ENCODE results near the gene OGDHL. TPM values are rescaled to one million over a fixed set of nuclear protein-coding genes. Genes with fewer than 3 reads are reported as not detected.
"Not testable (repeated sequence)": the region's sequence is repeated elsewhere in the genome, so short reads cannot be mapped to it uniquely, and the experiment has no call there.

OGDHL gene
- total RNA-seq: 10 to 100 TPM in 1 of 4 donors, 1 to 10 TPM in 3; 3.6 to 12.1 (median 9.0) TPM
- polyA plus RNA-seq: 8.0 TPM
- long read RNA-seq, donor 1, transcript OGDHL-201 (23 exons, 3,704 nt): major isoform, 11 of 36 reads
- long read RNA-seq, donor 1, partial matches to known transcripts: 9 of 36 reads
- long read RNA-seq, donor 1, other reads (novel, unspliced or antisense): 14 of 36 reads
- long read RNA-seq, donor 2, transcript OGDHL-201 (23 exons, 3,704 nt): major isoform, 14 of 33 reads
- long read RNA-seq, donor 2, partial matches to known transcripts: 4 of 33 reads
- long read RNA-seq, donor 2, other reads (novel, unspliced or antisense): 14 of 33 reads
- long read RNA-seq, donor 3, transcript OGDHL-201 (23 exons, 3,704 nt): major isoform, 15 of 30 reads
- long read RNA-seq, donor 3, partial matches to known transcripts: 6 of 30 reads
- long read RNA-seq, donor 3, other reads (novel, unspliced or antisense): 7 of 30 reads
- long read RNA-seq, donor 4, transcript OGDHL-201 (23 exons, 3,704 nt): major isoform, 6 of 19 reads
- long read RNA-seq, donor 4, partial matches to known transcripts: 5 of 19 reads
- long read RNA-seq, donor 4, other reads (novel, unspliced or antisense): 7 of 19 reads

GRCh38 chr10:49761789-49762565 lies at the start of gene OGDHL:
Gene OGDHL (minus strand): TSS chr10:49762323. CDS start chr10:49758592, 3,731 bp downstream.
- intact Hi-C loops (cut with DNase I): no loop called here
- Histone ChIP-seq H3K4me3 (ENCODE audit: low read length) (peak within 1 kb of the TSS; percentile 54), H3K27me3 (ENCODE audit: control insufficient read depth, insufficient read depth) (no peaks in the 10 kb centered on the region), H3K9me3 (ENCODE audit: control insufficient read depth, low read length) (no peaks in the 10 kb centered on the region), H3K4me1 (ENCODE audit: control insufficient read depth, insufficient read depth, low read length) (no peaks in the 10 kb centered on the region), H3K27ac (ENCODE audit: low read length) (no peak within 1 kb of the TSS)
- ATAC-seq: peak; percentile 82 to 85
- under 1% methylated on average over 81 of the region's 81 CpGs for WGBS
- peak; percentile 50 to 82 (median 81) for DNase-seq

- no peaks in the 10 kb centered on the region for H3K9me3 ChIP-seq (ENCODE audit: control insufficient read depth, low read length)
- intact Hi-C loops (cut with DNase I): no loop called here
- ATAC-seq (no peak), DNase-seq (no peak)
- H3K4me3 ChIP-seq (ENCODE audit: low read length): no peak overlapping the region
- H3K27ac ChIP-seq (ENCODE audit: low read length): no peak overlapping the region
- H3K27me3 ChIP-seq (ENCODE audit: control insufficient read depth, insufficient read depth): no peaks in the 10 kb centered on the region
- 94% methylated on average over 2 of the region's 2 CpGs for WGBS
- no peaks in the 10 kb centered on the region for H3K4me1 ChIP-seq (ENCODE audit: control insufficient read depth, insufficient read depth, low read length)
These were observed 41.9 kb upstream of the OGDHL start for GRCh38 chr10:49803988-49804387.

GRCh38 chr10:49798275-49798674 lies 36.2 kb upstream of the OGDHL start:
- intact Hi-C loops (cut with DNase I): no loop called here
- 87% methylated on average over 4 of the region's 4 CpGs for WGBS

GRCh38 chr10:49791100-49791499 lies 29.0 kb upstream of the OGDHL start:
- Histone ChIP-seq H3K4me3 (ENCODE audit: low read length) (no peak overlapping the region), H3K9me3 (ENCODE audit: control insufficient read depth, low read length) (no peaks in the 10 kb centered on the region), H3K27me3 (ENCODE audit: control insufficient read depth, insufficient read depth) (no peaks in the 10 kb centered on the region), H3K27ac (ENCODE audit: low read length) (no peak overlapping the region), H3K4me1 (ENCODE audit: control insufficient read depth, insufficient read depth, low read length) (no peaks in the 10 kb centered on the region)
- intact Hi-C loops (cut with DNase I): no loop called here
- ATAC-seq (no peak), DNase-seq (no peak)
- 66% methylated on average over 5 of the region's 5 CpGs for whole genome bisulfite sequencing

More at GRCh38 chr10:49798275-49798674, 36.2 kb upstream of the OGDHL start:
- no peak for DNase-seq
- no peak for ATAC-seq
- Histone ChIP-seq H3K4me1 (ENCODE audit: control insufficient read depth, insufficient read depth, low read length) (no peaks in the 10 kb centered on the region), H3K9me3 (ENCODE audit: control insufficient read depth, low read length) (no peaks in the 10 kb centered on the region), H3K27ac (ENCODE audit: low read length) (no peak overlapping the region), H3K4me3 (ENCODE audit: low read length) (no peak overlapping the region), H3K27me3 (ENCODE audit: control insufficient read depth, insufficient read depth) (no peaks in the 10 kb centered on the region)

- no peak for DNase-seq
- peak in 1 of 2 donors; percentile 52 for ATAC-seq
- Histone ChIP-seq H3K4me1 (ENCODE audit: control insufficient read depth, insufficient read depth, low read length) (no peaks in the 10 kb centered on the region), H3K9me3 (ENCODE audit: control insufficient read depth, low read length) (no peaks in the 10 kb centered on the region), H3K27me3 (ENCODE audit: control insufficient read depth, insufficient read depth) (peaks cover 2% of the 10 kb centered on the region), H3K4me3 (ENCODE audit: low read length) (no peak overlapping the region), H3K27ac (ENCODE audit: low read length) (no peak overlapping the region)
- intact Hi-C loops (cut with DNase I): no loop called here
- WGBS: 35% methylated on average over 8 of the region's 8 CpGs
These were observed 22.6 kb upstream of the OGDHL start for GRCh38 chr10:49784681-49785080.

GRCh38 chr10:49783645-49784044 lies 21.5 kb upstream of the OGDHL start:
- ATAC-seq (no peak), DNase-seq (no peak)
- no peaks in the 10 kb centered on the region for H3K4me1 ChIP-seq (ENCODE audit: control insufficient read depth, insufficient read depth, low read length)
- no peaks in the 10 kb centered on the region for H3K9me3 ChIP-seq (ENCODE audit: control insufficient read depth, low read length)
- WGBS: 72% methylated on average over 5 of the region's 5 CpGs
- H3K27me3 ChIP-seq (ENCODE audit: control insufficient read depth, insufficient read depth): peaks cover 2% of the 10 kb centered on the region
- no peak overlapping the region for H3K4me3 ChIP-seq (ENCODE audit: low read length)
- intact Hi-C loops (cut with DNase I): no loop called here
- H3K27ac ChIP-seq (ENCODE audit: low read length): no peak overlapping the region

GRCh38 chr10:49781247-49781646 lies 19.1 kb upstream of the OGDHL start:
- ATAC-seq (no peak), DNase-seq (no peak)
- Histone ChIP-seq H3K4me3 (ENCODE audit: low read length) (no peak overlapping the region), H3K27me3 (ENCODE audit: control insufficient read depth, insufficient read depth) (peaks cover 2% of the 10 kb centered on the region), H3K27ac (ENCODE audit: low read length) (no peak overlapping the region), H3K4me1 (ENCODE audit: control insufficient read depth, insufficient read depth, low read length) (no peaks in the 10 kb centered on the region), H3K9me3 (ENCODE audit: control insufficient read depth, low read length) (no peaks in the 10 kb centered on the region)
- intact Hi-C loops (cut with DNase I): no loop called here

- H3K27me3 ChIP-seq (ENCODE audit: control insufficient read depth, insufficient read depth): peaks cover 2% of the 10 kb centered on the region
- H3K4me3 ChIP-seq (ENCODE audit: low read length): no peak overlapping the region
- 79% methylated on average over 3 of the region's 3 CpGs for WGBS
- H3K4me1 ChIP-seq (ENCODE audit: control insufficient read depth, insufficient read depth, low read length): no peaks in the 10 kb centered on the region
- DNase-seq (no peak), ATAC-seq (no peak)
- H3K9me3 ChIP-seq (ENCODE audit: control insufficient read depth, low read length): no peaks in the 10 kb centered on the region
- intact Hi-C loops (cut with DNase I): no loop called here
- H3K27ac ChIP-seq (ENCODE audit: low read length): no peak overlapping the region
These were observed 16.1 kb upstream of the OGDHL start for GRCh38 chr10:49778197-49778596.

GRCh38 chr10:49776851-49777250 lies 14.7 kb upstream of the OGDHL start:
- intact Hi-C loops (cut with DNase I): no loop called here
- ATAC-seq: no peak
- no peaks in the 10 kb centered on the region for H3K27me3 ChIP-seq (ENCODE audit: control insufficient read depth, insufficient read depth)
- H3K27ac ChIP-seq (ENCODE audit: low read length): no peak overlapping the region
- 77% methylated on average over 4 of the region's 4 CpGs for WGBS
- DNase-seq: no peak
- H3K4me1 ChIP-seq (ENCODE audit: control insufficient read depth, insufficient read depth, low read length): no peaks in the 10 kb centered on the region
- H3K4me3 ChIP-seq (ENCODE audit: low read length): no peak overlapping the region
- no peaks in the 10 kb centered on the region for H3K9me3 ChIP-seq (ENCODE audit: control insufficient read depth, low read length)

- Histone ChIP-seq H3K9me3 (ENCODE audit: control insufficient read depth, low read length) (no peaks in the 10 kb centered on the region), H3K4me3 (ENCODE audit: low read length) (no peak overlapping the region)
These were observed 12.9 kb upstream of the OGDHL start for GRCh38 chr10:49775014-49775413.

GRCh38 chr10:49772944-49773343 lies 10.8 kb upstream of the OGDHL start:
- intact Hi-C loops (cut with DNase I); ATAC-seq; H3K4me3 ChIP-seq (ENCODE audit: low read length); DNase-seq; H3K4me1 ChIP-seq (ENCODE audit: control insufficient read depth, insufficient read depth, low read length); H3K27me3 ChIP-seq (ENCODE audit: control insufficient read depth, insufficient read depth); H3K27ac ChIP-seq (ENCODE audit: low read length); H3K9me3 ChIP-seq (ENCODE audit: control insufficient read depth, low read length): not testable (repeated sequence)
- WGBS: 36% methylated on average over 5 of the region's 5 CpGs

More at GRCh38 chr10:49775014-49775413, 12.9 kb upstream of the OGDHL start:
- intact Hi-C loops (cut with DNase I): no loop called here
- ATAC-seq (no peak), DNase-seq (no peak)
- no peak overlapping the region for H3K27ac ChIP-seq (ENCODE audit: low read length)
- 65% methylated on average over 2 of the region's 2 CpGs for WGBS
- peaks cover under 1% of the 10 kb centered on the region for H3K27me3 ChIP-seq (ENCODE audit: control insufficient read depth, insufficient read depth)
- no peaks in the 10 kb centered on the region for H3K4me1 ChIP-seq (ENCODE audit: control insufficient read depth, insufficient read depth, low read length)
